ENCODE data around the gene GHDC.

DNA sequence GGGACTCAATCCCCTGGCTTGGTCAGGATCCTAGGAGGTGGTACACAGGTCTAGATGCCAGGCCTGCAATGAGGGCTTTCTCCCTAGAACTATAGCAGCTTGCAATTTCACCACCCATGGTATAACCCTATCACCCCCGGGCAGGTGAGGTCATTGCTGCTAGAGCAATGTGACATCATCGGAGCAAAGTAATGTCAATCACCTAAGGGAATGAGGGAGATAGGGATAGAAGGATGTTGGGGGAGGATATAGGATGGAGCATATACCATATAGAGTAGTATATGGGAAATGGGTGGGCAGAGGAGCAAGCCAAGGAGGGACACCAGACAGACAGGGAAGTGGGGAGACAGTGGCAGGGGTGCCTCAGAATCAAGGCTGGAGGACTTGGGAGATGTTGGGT lies 16.6 kb downstream of the GHDC start:
- TF ChIP-seq CTCF (optimal IDR thresholded peaks at IDR 0.05 in 1 of 3, IDR thresholded peaks at IDR 0.05 in 1 of 3, conservative IDR thresholded peaks at IDR 0.05 in 1 of 3; ENCODE audit: extremely low read depth in 1 of 3, insufficient read depth in 2 of 3, low read length in 3 of 3) (no peak), EZH2 (IDR thresholded peaks at IDR 0.05; ENCODE audit: low read length) (no peak)
